ENCODE results near the gene CSPG4.
A peak's percentile ranks its signal among the peaks of the same experiment; 100 is the strongest.
"Not testable (repeated sequence)": the region's sequence is repeated elsewhere in the genome, so short reads cannot be mapped to it uniquely, and the experiment has no call there.

CSPG4 gene

GRCh38 chr15:75712668-75713337, at the start of gene CSPG4:
Gene CSPG4 (minus strand): TSS chr15:75712848. CDS start chr15:75712755, 93 bp downstream.
- DNase-seq (ENCODE audit: extremely low spot score): peak; percentile 82
- CTCF ChIA-PET: interaction anchor here (1.8 kb wide), 1 partner anchor 11 kb away, joined by 6 read pairs; a partner anchor contains a TSS

GRCh38 chr15:75762357-75762718, 49.7 kb upstream of the CSPG4 start:
- CTCF ChIA-PET; POLR2A ChIA-PET; DNase-seq (ENCODE audit: extremely low spot score): not testable (repeated sequence)

More at GRCh38 chr15:75712668-75713337, at the start of gene CSPG4:
- no peak for TF ChIP-seq TARDBP (IDR thresholded peaks at IDR 0.05)
- no peak for TF ChIP-seq SP1 (IDR thresholded peaks at IDR 0.05)
- peak; percentile 74; the same call in 1 of the 2 replicates for TF ChIP-seq FOXM1 (IDR thresholded peaks at IDR 0.05; ENCODE audit: borderline replicate concordance)
- no peak for TF ChIP-seq L3MBTL2 (conservative IDR thresholded peaks at IDR 0.05)
- no peak for TF ChIP-seq NFRKB (IDR thresholded peaks at IDR 0.05)
- TF ChIP-seq CTBP1 (IDR thresholded peaks at IDR 0.05; ENCODE audit: borderline replicate concordance): no peak
- no peak for TF ChIP-seq FOXK2 (IDR thresholded peaks at IDR 0.05)
- POLR2A ChIA-PET: interaction anchor here (0.5 to 1.2 kb wide), 5 partner anchors 11 to 641 kb away, joined by 3 to 5 read pairs (median 3); partner anchors contain the start of gene SNX33

GRCh38 chr15:75761446-75762356, 49.1 kb upstream of the CSPG4 start:
- POLR2A ChIA-PET: no interaction called here
- DNase-seq (ENCODE audit: extremely low spot score): no peak
- CTCF ChIA-PET: no interaction called here
- TF ChIP-seq LEF1 (IDR thresholded peaks at IDR 0.05; ENCODE audit: borderline replicate concordance): no peak
- TF ChIP-seq NFRKB (IDR thresholded peaks at IDR 0.05): no peak
- no peak for TF ChIP-seq SP1 (IDR thresholded peaks at IDR 0.05)
- TF ChIP-seq ARNT (IDR thresholded peaks at IDR 0.05): no peak
- TF ChIP-seq FOXK2 (IDR thresholded peaks at IDR 0.05): no peak
- TF ChIP-seq SUZ12 (IDR thresholded peaks at IDR 0.05): no peak
- TF ChIP-seq FOXM1 (IDR thresholded peaks at IDR 0.05; ENCODE audit: borderline replicate concordance): no peak
- no peak for TF ChIP-seq ELF4 (IDR thresholded peaks at IDR 0.05)
- TF ChIP-seq BHLHE40 (IDR thresholded peaks at IDR 0.05; ENCODE audit: borderline replicate concordance): no peak
- TF ChIP-seq ZNF384 (IDR thresholded peaks at IDR 0.05): no peak
- no peak for TF ChIP-seq HDGF (IDR thresholded peaks at IDR 0.05; ENCODE audit: borderline replicate concordance)
- no peak for TF ChIP-seq TARDBP (IDR thresholded peaks at IDR 0.05)
- TF ChIP-seq L3MBTL2 (conservative IDR thresholded peaks at IDR 0.05): no peak
- no peak for TF ChIP-seq PKNOX1 (IDR thresholded peaks at IDR 0.05)
- no peak for TF ChIP-seq CTBP1 (IDR thresholded peaks at IDR 0.05; ENCODE audit: borderline replicate concordance)
- TF ChIP-seq FOXA1 (IDR thresholded peaks at IDR 0.05): no peak

GRCh38 chr15:75760704-75761435, 48.2 kb upstream of the CSPG4 start:
- DNase-seq (ENCODE audit: extremely low spot score): no peak
- ChIA-PET POLR2A (no interaction called here), CTCF (interaction anchor here (0.6 kb wide), 1 partner anchor 42 kb away, joined by 3 read pairs; no protein-coding TSS in a partner anchor)
- TF ChIP-seq ELF4 (IDR thresholded peaks at IDR 0.05) (no peak), SUZ12 (IDR thresholded peaks at IDR 0.05) (no peak)

- POLR2A ChIA-PET: interaction anchor here (1.6 kb wide), 1 partner anchor 510 kb away, joined by 11 read pairs; no protein-coding TSS in a partner anchor
- CTCF ChIA-PET; DNase-seq (ENCODE audit: extremely low spot score): not testable (repeated sequence)
Observed at GRCh38 chr15:75760131-75760520, 47.5 kb upstream of the CSPG4 start.

GRCh38 chr15:75759416-75760130, 46.9 kb upstream of the CSPG4 start:
- ChIA-PET CTCF (interaction anchor here (1.0 kb wide), 1 partner anchor 27 kb away, joined by 3 read pairs; no protein-coding TSS in a partner anchor), POLR2A (interaction anchor here (0.6 to 1.6 kb wide), 4 partner anchors 7 to 510 kb away, joined by 3 to 11 read pairs (median 4); a partner anchor contains a TSS)
- no peak for TF ChIP-seq ZNF384 (IDR thresholded peaks at IDR 0.05)
- no peak for TF ChIP-seq CTBP1 (IDR thresholded peaks at IDR 0.05; ENCODE audit: borderline replicate concordance)
- no peak for TF ChIP-seq L3MBTL2 (conservative IDR thresholded peaks at IDR 0.05)
- TF ChIP-seq TARDBP (IDR thresholded peaks at IDR 0.05): no peak
- TF ChIP-seq HDGF (IDR thresholded peaks at IDR 0.05; ENCODE audit: borderline replicate concordance): no peak
- no peak for TF ChIP-seq PKNOX1 (IDR thresholded peaks at IDR 0.05)
- no peak for TF ChIP-seq FOXA1 (IDR thresholded peaks at IDR 0.05)
- no peak for TF ChIP-seq FOXM1 (IDR thresholded peaks at IDR 0.05; ENCODE audit: borderline replicate concordance)
- no peak for TF ChIP-seq ARNT (IDR thresholded peaks at IDR 0.05)
- no peak for TF ChIP-seq FOXK2 (IDR thresholded peaks at IDR 0.05)
- TF ChIP-seq NFRKB (IDR thresholded peaks at IDR 0.05): no peak
- no peak for DNase-seq (ENCODE audit: extremely low spot score)

All from HEK293T (cell line).